Measurements from ENCODE around the gene XYLT2.

DNA sequence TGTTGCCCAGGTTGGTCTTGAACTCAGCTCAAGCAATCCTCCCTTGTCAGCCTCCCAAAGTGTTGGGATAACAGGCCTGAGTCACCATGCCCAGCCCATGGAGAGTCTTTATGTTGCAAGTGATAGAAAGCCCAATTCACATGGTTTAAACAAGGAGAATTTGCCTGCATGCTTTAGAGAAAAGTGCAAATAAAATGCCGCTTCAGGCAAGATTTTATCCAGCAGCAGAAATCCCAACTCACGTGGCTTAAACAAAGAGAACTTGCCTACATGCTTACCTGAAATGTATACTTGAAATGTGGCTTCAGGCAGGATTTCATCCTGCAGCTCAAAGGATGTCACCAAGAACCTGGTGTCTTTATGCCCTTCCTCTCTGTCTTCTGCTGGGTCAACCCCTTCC, 28.8 kb upstream of the XYLT2 start:
- TF ChIP-seq, protein P1, sequence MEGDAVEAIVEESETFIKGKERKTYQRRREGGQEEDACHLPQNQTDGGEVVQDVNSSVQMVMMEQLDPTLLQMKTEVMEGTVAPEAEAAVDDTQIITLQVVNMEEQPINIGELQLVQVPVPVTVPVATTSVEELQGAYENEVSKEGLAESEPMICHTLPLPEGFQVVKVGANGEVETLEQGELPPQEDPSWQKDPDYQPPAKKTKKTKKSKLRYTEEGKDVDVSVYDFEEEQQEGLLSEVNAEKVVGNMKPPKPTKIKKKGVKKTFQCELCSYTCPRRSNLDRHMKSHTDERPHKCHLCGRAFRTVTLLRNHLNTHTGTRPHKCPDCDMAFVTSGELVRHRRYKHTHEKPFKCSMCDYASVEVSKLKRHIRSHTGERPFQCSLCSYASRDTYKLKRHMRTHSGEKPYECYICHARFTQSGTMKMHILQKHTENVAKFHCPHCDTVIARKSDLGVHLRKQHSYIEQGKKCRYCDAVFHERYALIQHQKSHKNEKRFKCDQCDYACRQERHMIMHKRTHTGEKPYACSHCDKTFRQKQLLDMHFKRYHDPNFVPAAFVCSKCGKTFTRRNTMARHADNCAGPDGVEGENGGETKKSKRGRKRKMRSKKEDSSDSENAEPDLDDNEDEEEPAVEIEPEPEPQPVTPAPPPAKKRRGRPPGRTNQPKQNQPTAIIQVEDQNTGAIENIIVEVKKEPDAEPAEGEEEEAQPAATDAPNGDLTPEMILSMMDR (IDR thresholded peaks at IDR 0.05; ENCODE audit: poor library complexity): no peak
- no peak for TF ChIP-seq EZH2phosphoT487 (IDR thresholded peaks at IDR 0.05; ENCODE audit: low read depth, severe bottlenecking, unreplicated experiment)
